GM12878 (cell line): ENCODE data around the gene RAB10. TPM values are rescaled to one million over a fixed set of nuclear protein-coding genes. Genes with fewer than 3 reads are reported as not detected.

ENCODE experiments used
- ATAC-seq: fragments of 200-7000 bp; cut with Tn5 transposase; 3 replicates; pipeline ENCODE4 v1.9.1; 2020; ENCODE audit warnings: mild to moderate bottlenecking, moderate library complexity
- BruUV-seq: library from RNA; stranded (reverse); fragments of 400-500 nt; replicated peaks from 2 replicates; lab custom pipeline; 2021; lab: Mats Ljungman, UMichigan
- CTCF ChIA-PET: fragments of 300-600 bp; sonication (Branson Sonifier 250); formaldehyde crosslinking; extraction: SDS; loops from one replicate; lab custom pipeline; 2021; ENCODE audit warnings: inconsistent platforms; lab: Yijun Ruan, JAX
- POLR2A ChIA-PET: fragments of 350-600 bp; formaldehyde crosslinking; extraction: SDS; loops from one replicate; lab custom pipeline; 2021; ENCODE audit warnings: inconsistent platforms; lab: Charles Lee
- RAD21 ChIA-PET: fragments of 300-600 bp; sonication (Branson Sonifier 250); formaldehyde crosslinking; loops from one replicate; lab custom pipeline; 2023; ENCODE audit warnings: antibody characterized with exemption; ENCODE audit not compliant: unreplicated experiment; lab: Charles Lee
- SMC1A ChIA-PET: fragments of 300-600 bp; sonication (Branson Sonifier 250); formaldehyde crosslinking; loops from one replicate; lab custom pipeline; 2023; ENCODE audit not compliant: unreplicated experiment, uncharacterized antibody; lab: Charles Lee
- DNase-seq: peaks from one replicate; pipeline ENCODE4 v3.0.0-alpha.2; 2011; ENCODE audit warnings: low read depth, low spot score
- FAIRE-seq: peaks from 3 replicates; lab custom pipeline; 2011; peaks lifted over from hg19 to GRCh38; lab: Jason Lieb, UNC
- H2AFZ ChIP-seq: 2 replicates; pipeline ENCODE4 v1.6.0; 2011; ENCODE audit warnings: low read depth, low read length, control low read depth; ENCODE audit not compliant: control insufficient read depth
- H3K27ac ChIP-seq: 2 replicates; pipeline ENCODE4 v1.5.1; 2011; ENCODE audit warnings: control low read depth; ENCODE audit not compliant: control insufficient read depth, insufficient read depth
- H3K27me3 ChIP-seq, 2 experiments: replicated peaks in 1 of 2; 2 replicates each; pipeline versions ENCODE4 v1.6.0 to v1.6.1; 2011; ENCODE audit warnings: low read length in 1 of 2; ENCODE audit not compliant: control insufficient read depth in 2 of 2, insufficient read depth in 2 of 2
- H3K36me3 ChIP-seq, 2 experiments: 2 replicates each; pipeline ENCODE4 v1.5.1; 2011; ENCODE audit warnings: low read length in 1 of 2; ENCODE audit not compliant: control insufficient read depth in 2 of 2, insufficient read depth in 2 of 2
- H3K4me1 ChIP-seq: 2 replicates; pipeline ENCODE4 v1.6.1; 2011; ENCODE audit warnings: mild to moderate bottlenecking, low read length, moderate library complexity, mixed read lengths; ENCODE audit not compliant: control insufficient read depth, insufficient read depth
- H3K4me2 ChIP-seq: 2 replicates; pipeline ENCODE4 v1.6.0; 2011; ENCODE audit warnings: control low read depth; ENCODE audit not compliant: control insufficient read depth, insufficient read depth
- H3K4me3 ChIP-seq: fragments of 200-600 bp; sonication (generic); 2 replicates; pipeline ENCODE4 v1.5.1; 2016
- H3K79me2 ChIP-seq: 2 replicates; pipeline ENCODE4 v1.6.0; 2011; ENCODE audit warnings: low read length; ENCODE audit not compliant: control insufficient read depth, insufficient read depth
- H3K9ac ChIP-seq: 2 replicates; pipeline ENCODE4 v1.8.0; 2011; ENCODE audit warnings: low read length, control low read depth, mixed read lengths; ENCODE audit not compliant: control insufficient read depth, insufficient read depth
- H3K9me3 ChIP-seq: replicated peaks from 3 replicates; pipeline ENCODE4 v1.5.1; 2011; ENCODE audit warnings: mild to moderate bottlenecking, low read length; ENCODE audit not compliant: control insufficient read depth, insufficient read depth
- H4K20me1 ChIP-seq: 2 replicates; pipeline ENCODE4 v1.6.0; 2011; ENCODE audit not compliant: control insufficient read depth, insufficient read depth
- ETV6 ChIP-seq, 2 experiments: fragments of 450-650 bp in 1 of 2; IDR thresholded peaks in 1 of 2; conservative IDR thresholded peaks in 1 of 2; 2 replicates each; pipeline ENCODE4 v1.6.1; 2014; ENCODE audit warnings: antibody characterized with exemption in 1 of 2, borderline replicate concordance in 1 of 2, low read depth in 1 of 2, mild to moderate bottlenecking in 1 of 2, moderate library complexity in 1 of 2
- HCFC1 ChIP-seq: fragments of 150-350 bp; IDR thresholded peaks from 2 replicates; pipeline ENCODE4 v1.6.1; 2014; ENCODE audit warnings: low read length
- HDAC2 ChIP-seq: fragments of 200-600 bp; sonication (generic); IDR thresholded peaks from 2 replicates; pipeline ENCODE4 v1.6.1; 2017
- KLF5 ChIP-seq: fragments of 450-650 bp; IDR thresholded peaks from 2 replicates; pipeline ENCODE4 v1.6.1; 2014; ENCODE audit warnings: mild to moderate bottlenecking; ENCODE audit not compliant: partially characterized antibody
- LARP7 ChIP-seq: fragments of 450-650 bp; IDR thresholded peaks from 2 replicates; pipeline ENCODE4 v1.6.1; 2017; ENCODE audit warnings: mild to moderate bottlenecking
- MLLT1 ChIP-seq: fragments of 450-650 bp; IDR thresholded peaks from 2 replicates; pipeline ENCODE4 v1.6.1; 2016; ENCODE audit warnings: mild to moderate bottlenecking
- MXI1 ChIP-seq: fragments of 150-350 bp; IDR thresholded peaks from 2 replicates; pipeline ENCODE4 v1.6.1; 2011; ENCODE audit warnings: low read depth, mild to moderate bottlenecking, inconsistent platforms, low read length, improper control_type of control experiment
- NR2C2 ChIP-seq: IDR thresholded peaks from 2 replicates; pipeline ENCODE4 v1.6.1; 2011; ENCODE audit warnings: borderline replicate concordance, low read depth; ENCODE audit not compliant: control insufficient read depth, insufficient read length
- NR2F1 ChIP-seq: fragments of 450-650 bp; conservative IDR thresholded peaks from 2 replicates; pipeline ENCODE4 v1.6.1; 2017; ENCODE audit warnings: mild to moderate bottlenecking
- RAD21 ChIP-seq: IDR thresholded peaks from 2 replicates; pipeline ENCODE4 v1.6.1; 2011; ENCODE audit warnings: mild to moderate bottlenecking, low read depth, low read length, moderate library complexity; ENCODE audit not compliant: insufficient read depth
- RCOR1 ChIP-seq: conservative IDR thresholded peaks from 2 replicates; pipeline ENCODE4 v1.6.1; 2012; ENCODE audit warnings: low read depth, low read length, improper control_type of control experiment
- SREBF1 ChIP-seq: IDR thresholded peaks from 2 replicates; pipeline ENCODE4 v1.6.1; 2012; ENCODE audit warnings: mild to moderate bottlenecking, low read length
- WGBS: methylation state at CpG from one replicate; pipeline ENCODE4 v1.1.6; 2016; ENCODE audit warnings: low lambda C conversion rate; ENCODE audit not compliant: insufficient replicate concordance, insufficient coverage; ENCODE audit errors: missing lambda C conversion rate; 5-methylcytosine and 5-hydroxymethylcytosine counted together
- in situ Hi-C: fragments of 300-500 bp; cut with MboI; formaldehyde crosslinking; loops from 9 replicates; pipeline ENCODE4 v1.14.3; 2018; ENCODE audit warnings: mixed read lengths
- intact Hi-C: fragments of 100-400 bp; cut with micrococcal nuclease; formaldehyde crosslinking; loops from one replicate; pipeline ENCODE4 v1.14.2; 2022; ENCODE audit not compliant: unreplicated experiment
- polyA plus RNA-seq, 11 experiments: library from polyadenylated mRNA; depleted of rRNA in 4 of 11; unstranded in 6 of 11; stranded (reverse) in 5 of 11; fragments of >200 nt; fragmentation: Nextera tagmentation in 4 of 11; fragmentation: Illumina TruSeq in 1 of 11; extraction: Ambion mirVana in 4 of 11; extraction: Trizol in 1 of 11; gene quantifications; 1 replicate in 1 of 11; 2 replicates in 10 of 11; pipeline versions ENCODE4 v1.2.1 to v1.2.3, GENCODE V29; 2011 to 2016; ENCODE audit warnings: inconsistent platforms in 2 of 11, missing spikeins in 2 of 11, low read depth in 1 of 11
- total RNA-seq, 4 experiments: library from RNA; depleted of rRNA in 3 of 4; stranded (reverse); fragments of >200 nt in 3 of 4; fragmentation: Illumina TruSeq in 1 of 4; extraction: Trizol in 1 of 4; gene quantifications; 2 replicates each; pipeline versions ENCODE4 v1.2.1 to v1.2.3, GENCODE V29; 2013 to 2021

RAB10 gene
- total and polyA plus RNA-seq, 10 of the 15 experiments (the other 5 are each of a cell fraction or from before 2014, with no cell fraction given) = 13.3 to 109 (median 82.0) TPM

DNA sequence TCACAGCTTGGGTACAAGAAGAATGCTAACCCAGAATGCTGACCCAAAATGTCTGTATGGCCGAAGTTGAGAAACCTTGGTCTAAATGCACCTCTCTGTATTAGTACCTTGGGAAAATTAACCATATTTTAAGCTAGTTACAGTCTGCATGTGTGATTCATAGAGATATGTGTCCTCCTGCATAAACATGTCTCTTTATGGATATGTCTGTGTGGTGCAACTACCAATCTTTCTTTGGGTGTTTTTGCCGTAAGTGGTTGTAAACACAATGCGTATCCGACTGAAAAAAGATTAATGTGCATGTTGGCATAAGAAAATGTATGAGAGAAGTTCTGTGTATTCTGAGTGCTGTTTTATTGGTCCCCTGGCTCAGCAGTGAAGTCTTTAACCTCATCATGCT, 84.8 kb downstream of the RAB10 start:
- Histone ChIP-seq H4K20me1 (no peaks in the 10 kb centered on the region), H3K79me2 (peaks cover 3% of the 10 kb centered on the region)

More for the DNA sequence above, 84.8 kb downstream of the RAB10 start:
- RAD21 ChIA-PET = no interaction called here
- Histone ChIP-seq H3K4me2 (no peak overlapping the region), H3K4me3 (no peak overlapping the region), H3K36me3 (peaks cover 0 to 2% of the 10 kb centered on the region in 2 experiments; a peak in 3 of 4 replicates), H3K9me3 (no peaks in the 10 kb centered on the region), H3K27ac (no peak overlapping the region), H3K9ac (no peak overlapping the region), H2AFZ (no peak overlapping the region), H3K4me1 (no peaks in the 10 kb centered on the region), H3K27me3 (no peaks in the 10 kb centered on the region)
- intact Hi-C loops (no loop called here), in situ Hi-C loops (no loop called here)
- no peak for FAIRE-seq
- no peak for DNase-seq
- POLR2A ChIA-PET = no interaction called here
- BruUV-seq = no TSS peak
- CTCF ChIA-PET = interaction anchor here (1.0 to 1.4 kb wide), 3 partner anchors 13 to 266 kb away, joined by 3 to 4 read pairs (median 4); no protein-coding TSS in a partner anchor
- 88% methylated on average over 4 of the region's 4 CpGs for WGBS
- TF ChIP-seq KLF5 (no peak), HDAC2 (no peak), HCFC1 (no peak), SREBF1 (no peak), LARP7 (no peak), MLLT1 (no peak), RAD21 (no peak), NR2C2 (no peak), RCOR1 (no peak), ETV6 (conservative IDR thresholded peaks at IDR 0.05 in 1 of 2, IDR thresholded peaks at IDR 0.05 in 1 of 2; ENCODE audit: borderline replicate concordance in 1 of 2, low read depth in 1 of 2) (no peak), MXI1 (no peak), NR2F1 (no peak)
- ATAC-seq = no peak
- SMC1A ChIA-PET = interaction anchor here (0.9 to 1.5 kb wide), 4 partner anchors 11 to 85 kb away, joined by 3 to 4 read pairs (median 3); partner anchors contain the start of gene RAB10
